Kidney epithelial cell (primary cell): Measurements from ENCODE around the gene C7. TPM values are rescaled to one million over a fixed set of nuclear protein-coding genes. Genes with fewer than 3 reads are reported as not detected.

Experiments used
- DNase-seq: peaks from one replicate; pipeline ENCODE4 v3.0.0-alpha.2; 2010; ENCODE audit warnings: low read depth
- H3K27me3 ChIP-seq: 2 replicates; pipeline ENCODE4 v1.6.0; 2011; ENCODE audit warnings: low read length; ENCODE audit not compliant: control insufficient read depth, insufficient read depth
- H3K36me3 ChIP-seq: 2 replicates; pipeline ENCODE4 v1.5.1; 2011; ENCODE audit warnings: low read length; ENCODE audit not compliant: control insufficient read depth, insufficient read depth
- H3K4me3 ChIP-seq: 2 replicates; pipeline ENCODE4 v1.5.1; 2011; ENCODE audit warnings: low read depth, mild to moderate bottlenecking, control low read depth, low read length
- CTCF ChIP-seq: IDR thresholded peaks from 2 replicates; pipeline ENCODE4 v1.5.1; 2011; ENCODE audit warnings: mild to moderate bottlenecking, moderate library complexity, low read length, control low read depth, inconsistent platforms; ENCODE audit not compliant: insufficient read depth, poor library complexity, severe bottlenecking
- total RNA-seq: library from RNA; depleted of rRNA; stranded (reverse); fragments of >200 nt; gene quantifications from 2 replicates; pipeline ENCODE4 v1.2.3, GENCODE V29; 2015

C7 gene
- total RNA-seq, 1 donor from 2014 or later, result 0.13 TPM

- Histone ChIP-seq H3K27me3 (no peaks in the 10 kb centered on the region), H3K4me3 (no peak overlapping the region), H3K36me3 (no peaks in the 10 kb centered on the region)
- no peak for DNase-seq
- no peak for TF ChIP-seq CTCF
Observed at GRCh38 chr5:40984884-40985283, 75.6 kb downstream of the C7 start.

GRCh38 chr5:40985501-40985900 lies 76.2 kb downstream of the C7 start:
- Histone ChIP-seq H3K27me3 (no peaks in the 10 kb centered on the region), H3K4me3 (no peak overlapping the region), H3K36me3 (no peaks in the 10 kb centered on the region)
- no peak for DNase-seq
- TF ChIP-seq CTCF, result no peak

- no peak overlapping the region for H3K4me3 ChIP-seq
- DNase-seq, result no peak
- no peaks in the 10 kb centered on the region for H3K27me3 ChIP-seq
- no peaks in the 10 kb centered on the region for H3K36me3 ChIP-seq
- TF ChIP-seq CTCF, result no peak
Observed at GRCh38 chr5:40986666-40987065, 77.4 kb downstream of the C7 start.

GRCh38 chr5:40987349-40987748 lies 78.1 kb downstream of the C7 start:
- H3K36me3 ChIP-seq, result no peaks in the 10 kb centered on the region
- no peak for TF ChIP-seq CTCF
- H3K27me3 ChIP-seq, result no peaks in the 10 kb centered on the region
- H3K4me3 ChIP-seq, result no peak overlapping the region
- no peak for DNase-seq

GRCh38 chr5:40988746-40989510 lies 79.6 kb downstream of the C7 start:
- Histone ChIP-seq H3K36me3 (no peaks in the 10 kb centered on the region), H3K27me3 (no peaks in the 10 kb centered on the region), H3K4me3 (no peak overlapping the region)
- DNase-seq, result no peak
- no peak for TF ChIP-seq CTCF
